ENCODE measurements around the gene PEX12. TPM values are rescaled to one million over a fixed set of nuclear protein-coding genes. Genes with fewer than 3 reads are reported as not detected.
"Not testable (repeated sequence)": the region's sequence is repeated elsewhere in the genome, so short reads cannot be mapped to it uniquely, and the experiment has no call there.

PEX12 gene
- polyA plus RNA-seq, 1 donor = 7.7 TPM

DNA sequence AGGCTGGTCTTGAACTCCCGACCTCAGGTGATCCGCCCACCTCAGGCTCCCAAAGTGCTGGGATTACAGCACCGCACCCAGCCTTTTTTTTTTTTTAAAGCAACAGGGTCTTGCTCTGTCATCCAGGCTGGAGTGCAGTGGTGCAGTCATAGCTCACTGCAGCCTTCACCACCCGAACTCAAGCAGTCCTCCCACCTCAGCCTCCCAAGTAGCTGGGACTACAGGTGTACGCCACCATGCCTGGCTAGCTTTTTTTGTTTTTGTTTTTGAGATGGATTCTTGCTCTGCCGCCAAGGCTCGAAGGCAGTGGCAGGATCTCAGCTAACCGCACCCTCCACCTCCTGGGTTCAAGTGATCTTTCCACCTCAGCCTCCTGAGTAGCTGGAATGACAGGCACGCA, 43.0 kb downstream of the PEX12 start:
- not testable (repeated sequence) for DNase-seq

DNA sequence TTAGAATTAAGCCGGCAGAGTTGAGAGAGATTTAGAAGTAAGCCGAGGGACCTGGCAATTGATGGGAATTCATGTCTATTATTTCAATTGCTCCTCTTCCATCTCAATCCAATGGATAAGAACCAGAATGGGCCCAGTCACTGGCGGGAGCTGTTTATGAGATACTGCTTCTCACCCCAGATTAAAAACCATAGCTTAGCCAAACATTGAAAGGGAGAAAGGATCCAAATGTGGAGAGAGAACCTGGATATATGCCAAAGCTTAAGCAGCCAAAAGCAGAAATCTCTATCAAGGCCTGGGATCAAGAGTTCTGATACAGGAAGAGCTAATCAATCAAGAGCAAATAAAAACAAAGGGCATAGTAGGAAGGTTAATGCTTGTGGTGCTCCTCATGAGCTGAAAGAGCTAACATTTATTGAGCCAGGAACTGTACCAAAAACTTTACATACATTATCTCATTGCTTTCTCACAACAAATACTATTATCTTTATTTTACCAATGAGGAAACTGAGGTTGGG, 43.7 kb downstream of the PEX12 start:
- no peak for DNase-seq

- DNase-seq = no peak
Observed at GRCh38 chr17:35531160-35531559, 47.2 kb downstream of the PEX12 start.

GRCh38 chr17:35529866-35530265, 48.5 kb downstream of the PEX12 start:
- DNase-seq = no peak

DNA sequence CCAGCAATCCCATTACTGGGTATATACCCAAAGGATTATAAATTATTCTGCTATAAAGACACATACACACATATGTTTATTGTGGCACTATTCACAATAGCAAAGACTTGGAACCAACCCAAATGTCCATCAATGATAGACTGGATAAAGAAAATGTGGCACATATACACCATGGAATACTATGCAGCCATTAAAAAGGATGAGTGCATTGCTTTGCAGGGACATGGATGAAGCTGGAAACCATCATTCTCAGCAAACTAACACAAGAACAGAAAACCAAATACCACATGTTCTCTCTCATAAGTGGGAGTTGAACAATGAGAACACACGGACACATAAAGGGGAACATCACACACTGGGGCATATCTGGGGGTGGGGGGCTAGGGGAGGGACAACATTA, 49.0 kb downstream of the PEX12 start:
- not testable (repeated sequence) for DNase-seq

Other genes starting within 250 kb of the PEX12 start
- gene SLFN11, start 204.9 kb downstream of the PEX12 start, polyA plus RNA-seq (ENCODE audit: insufficient read length) = 18.8 TPM
- 8.2 TPM for gene SLFN12, start 146.1 kb downstream of the PEX12 start, polyA plus RNA-seq (ENCODE audit: insufficient read length)
- gene SLFN13, start 129.8 kb downstream of the PEX12 start, polyA plus RNA-seq (ENCODE audit: insufficient read length) = 6.9 TPM
- 0.19 TPM for gene SLFN12L, start 40.9 kb downstream of the PEX12 start, polyA plus RNA-seq (ENCODE audit: insufficient read length)
- 0.19 TPM for gene SLFN14, start 17.8 kb downstream of the PEX12 start, polyA plus RNA-seq (ENCODE audit: insufficient read length)
- gene AP2B1, start 8.8 kb upstream of the PEX12 start, polyA plus RNA-seq (ENCODE audit: insufficient read length) = 74.1 TPM
- gene RASL10B, start 153.1 kb upstream of the PEX12 start, polyA plus RNA-seq (ENCODE audit: insufficient read length) = 2.8 TPM
- not detected for gene GAS2L2, start 174.7 kb upstream of the PEX12 start, polyA plus RNA-seq (ENCODE audit: insufficient read length)
- not detected for gene C17orf50, start 182.3 kb upstream of the PEX12 start, polyA plus RNA-seq (ENCODE audit: insufficient read length)
- gene MMP28, start 217.1 kb upstream of the PEX12 start, polyA plus RNA-seq (ENCODE audit: insufficient read length) = 4.5 TPM
- gene TAF15, start 230.9 kb upstream of the PEX12 start, polyA plus RNA-seq (ENCODE audit: insufficient read length) = 113 TPM

All from hindlimb muscle (tissue), 1 donor.